HCT116 (cell line): ENCODE data around the gene ZDHHC21. TPM values are rescaled to one million over a fixed set of nuclear protein-coding genes. Genes with fewer than 3 reads are reported as not detected.

ENCODE experiments used
- ATAC-seq: fragments of 200-7000 bp; cut with Tn5 transposase; 2 replicates; pipeline ENCODE4 v1.9.1; 2020; ENCODE audit warnings: mild to moderate bottlenecking, moderate library complexity
- BruUV-seq: library from RNA; stranded (reverse); fragments of 400-500 nt; replicated peaks from 2 replicates; lab custom pipeline; 2021; lab: Mats Ljungman, UMichigan
- CTCF ChIA-PET: fragments of 300-600 bp; sonication (Branson Sonifier 250); formaldehyde crosslinking; loops from one replicate; lab custom pipeline; 2021; ENCODE audit warnings: antibody characterized with exemption; lab: Charles Lee
- POLR2A ChIA-PET: fragments of 300-600, 350-600 bp; sonication (Branson Sonifier 250); formaldehyde crosslinking; loops from one replicate; lab custom pipeline; 2021; ENCODE audit warnings: antibody characterized with exemption; lab: Charles Lee
- RAD21 ChIA-PET, 2 experiments: fragments of 300-600 bp; sonication (Branson Sonifier 250); formaldehyde crosslinking; loops; one replicate each; lab custom pipeline; 2023; ENCODE audit warnings: low total read pairs in 2 of 2; ENCODE audit not compliant: uncharacterized antibody in 2 of 2, unreplicated experiment in 2 of 2, low non-redundant PET in 1 of 2; lab: Charles Lee
- DNase-seq: peaks from one replicate; pipeline ENCODE4 v3.0.0-alpha.2; 2010; ENCODE audit warnings: low read depth, low spot score
- H2AFZ ChIP-seq: fragments of 200-600 bp; shearing (Covaris generic), sonication (generic); 2 replicates; pipeline ENCODE4 v1.6.1; 2017; ENCODE audit warnings: low read depth, mixed run types, mixed read lengths, antibody characterized with exemption, low read length; ENCODE audit not compliant: poor library complexity, severe bottlenecking
- H3K27ac ChIP-seq: 2 replicates; pipeline ENCODE4 v1.5.1; 2012; ENCODE audit warnings: low read depth, low read length
- H3K27me3 ChIP-seq: fragments of 200-600 bp; sonication (generic); 2 replicates; pipeline ENCODE4 v1.6.1; 2016; ENCODE audit warnings: mixed run types, low read length, mixed read lengths; ENCODE audit not compliant: insufficient read depth
- H3K36me3 ChIP-seq, 2 experiments: fragments of 200-500 bp in 1 of 2; fragments of 200-600 bp in 1 of 2; sonication (Bioruptor generic) in 1 of 2; sonication (generic) in 1 of 2; 2 replicates each; pipeline versions ENCODE4 v1.5.1 to v1.6.1; 2014 to 2016; ENCODE audit warnings: low read length in 2 of 2, inconsistent platforms in 1 of 2, mixed read lengths in 1 of 2, mixed run types in 1 of 2; ENCODE audit not compliant: insufficient read depth in 2 of 2, control insufficient read depth in 1 of 2
- H3K4me1 ChIP-seq, 2 experiments: fragments of 200-600 bp in 1 of 2; sonication (generic) in 1 of 2; 2 replicates each; pipeline versions ENCODE4 v1.5.1 to v1.6.1; 2012 to 2017; ENCODE audit warnings: low read length in 2 of 2, inconsistent platforms in 1 of 2, mild to moderate bottlenecking in 1 of 2, mixed read lengths in 1 of 2, mixed run types in 1 of 2, moderate library complexity in 1 of 2; ENCODE audit not compliant: insufficient read depth in 2 of 2, control insufficient read depth in 1 of 2
- H3K4me2 ChIP-seq: fragments of 200-600 bp; sonication (generic); 2 replicates; pipeline ENCODE4 v1.6.1; 2017; ENCODE audit warnings: mixed run types, low read length, mixed read lengths
- H3K4me3 ChIP-seq, 2 experiments: fragments of 200-600 bp in 1 of 2; sonication (generic) in 1 of 2; replicated peaks in 1 of 2; 2 replicates each; pipeline ENCODE4 v1.5.1; 2011 to 2016; ENCODE audit warnings: low read length in 2 of 2, control low read depth in 1 of 2, low read depth in 1 of 2, mild to moderate bottlenecking in 1 of 2, mixed read lengths in 1 of 2, mixed run types in 1 of 2
- H3K79me2 ChIP-seq: fragments of 200-600 bp; sonication (generic); 2 replicates; pipeline ENCODE4 v1.6.1; 2017; ENCODE audit warnings: mild to moderate bottlenecking, mixed run types, low read length, moderate library complexity, mixed read lengths; ENCODE audit not compliant: insufficient read depth
- H3K9ac ChIP-seq: fragments of 200-600 bp; sonication (generic); 2 replicates; pipeline ENCODE4 v1.6.1; 2016; ENCODE audit warnings: low read length, mixed read lengths
- H3K9me2 ChIP-seq: fragments of 200-600 bp; sonication (generic), shearing (Covaris generic); 2 replicates; pipeline ENCODE4 v1.6.1; 2017; ENCODE audit warnings: mixed run types, mild to moderate bottlenecking, moderate library complexity; ENCODE audit not compliant: insufficient read depth
- H3K9me3 ChIP-seq, 2 experiments: fragments of 200-500 bp in 1 of 2; fragments of 200-600 bp in 1 of 2; sonication (Bioruptor generic) in 1 of 2; sonication (generic) in 1 of 2; 2 replicates each; pipeline ENCODE4 v1.6.1; 2014 to 2017; ENCODE audit warnings: low read length in 2 of 2, mixed read lengths in 2 of 2, inconsistent platforms in 1 of 2, low read depth in 1 of 2, mild to moderate bottlenecking in 1 of 2, mixed run types in 1 of 2, moderate library complexity in 1 of 2; ENCODE audit not compliant: control insufficient read depth in 1 of 2, insufficient read depth in 1 of 2
- H4K20me1 ChIP-seq: fragments of 200-600 bp; sonication (generic), shearing (Covaris generic); 2 replicates; pipeline ENCODE4 v1.6.1; 2017; ENCODE audit warnings: mixed run types, mild to moderate bottlenecking, moderate library complexity; ENCODE audit not compliant: insufficient read depth
- CEBPB ChIP-seq: IDR thresholded peaks from 2 replicates; pipeline ENCODE4 v1.6.1; 2012; ENCODE audit warnings: low read depth
- EGR1 ChIP-seq: IDR thresholded peaks from 2 replicates; pipeline ENCODE4 v1.6.1; 2012; ENCODE audit warnings: low read depth
- ELF1 ChIP-seq: IDR thresholded peaks from 2 replicates; pipeline ENCODE4 v1.6.1; 2012; ENCODE audit warnings: low read depth, borderline replicate concordance
- EZH2 ChIP-seq: fragments of 200-600 bp; sonication (generic); IDR thresholded peaks from 2 replicates; pipeline ENCODE4 v1.6.1; 2017; ENCODE audit warnings: antibody characterized with exemption, mixed run types
- FOSL1 ChIP-seq: IDR thresholded peaks from 2 replicates; pipeline ENCODE4 v1.6.1; 2012; ENCODE audit warnings: low read depth
- JUND ChIP-seq: IDR thresholded peaks from 2 replicates; pipeline ENCODE4 v1.6.1; 2012
- MAX ChIP-seq: IDR thresholded peaks from 2 replicates; pipeline ENCODE4 v1.6.1; 2012
- POLR2AphosphoS5 ChIP-seq: IDR thresholded peaks from 2 replicates; pipeline ENCODE4 v1.6.1; 2011; ENCODE audit warnings: mild to moderate bottlenecking, low read depth, low read length, moderate library complexity
- RAD21 ChIP-seq: IDR thresholded peaks from 2 replicates; pipeline ENCODE4 v1.6.1; 2012; ENCODE audit warnings: low read depth, mild to moderate bottlenecking
- SIN3A ChIP-seq: IDR thresholded peaks from 2 replicates; pipeline ENCODE4 v1.6.1; 2012; ENCODE audit warnings: low read depth
- SP1 ChIP-seq: IDR thresholded peaks from 2 replicates; pipeline ENCODE4 v1.6.1; 2012; ENCODE audit warnings: low read depth
- SRF ChIP-seq: IDR thresholded peaks from 2 replicates; pipeline ENCODE4 v1.6.1; 2012; ENCODE audit warnings: low read depth
- TCF7L2 ChIP-seq: IDR thresholded peaks from 2 replicates; pipeline ENCODE4 v1.7.0; 2011; ENCODE audit warnings: borderline replicate concordance, inconsistent platforms; ENCODE audit not compliant: insufficient read depth, insufficient read length; ENCODE audit errors: extremely low read depth
- YY1 ChIP-seq: IDR thresholded peaks from 2 replicates; pipeline ENCODE4 v1.6.1; 2011; ENCODE audit warnings: low read length, low read depth, moderate library complexity, mild to moderate bottlenecking; ENCODE audit not compliant: insufficient replicate concordance; ENCODE audit errors: extremely low read depth
- ZNF274 ChIP-seq: fragments of 200-500 bp; sonication (Bioruptor generic); IDR thresholded peaks from 2 replicates; pipeline ENCODE4 v1.6.1; 2014; ENCODE audit warnings: mild to moderate bottlenecking, low read depth, low read length, inconsistent platforms
- intact Hi-C: fragments of 100-400 bp; cut with micrococcal nuclease; formaldehyde crosslinking; loops from 2 replicates; pipeline ENCODE4 v1.10.0; 2022
- total RNA-seq: library from RNA; stranded (reverse); gene quantifications from one replicate; pipeline ENCODE4 v1.2.1, GENCODE V29; 2021; ENCODE audit not compliant: unreplicated experiment
- TF ChIP-seq, protein P1 (sequence below), 3 experiments: fragments of 200-600 bp in 1 of 3; sonication (generic) in 1 of 3; IDR thresholded peaks in 2 of 3; conservative IDR thresholded peaks in 1 of 3; 2 replicates each; pipeline ENCODE4 v1.5.1; 2012 to 2017; ENCODE audit warnings: low read depth in 2 of 3, low read length in 2 of 3, antibody characterized with exemption in 1 of 3, borderline replicate concordance in 1 of 3, control low read depth in 1 of 3, mild to moderate bottlenecking in 1 of 3, mixed read lengths in 1 of 3, mixed run types in 1 of 3, moderate library complexity in 1 of 3; ENCODE audit not compliant: insufficient read depth in 1 of 3
- TF ChIP-seq, protein P2 (sequence below): IDR thresholded peaks from 2 replicates; pipeline ENCODE4 v1.6.1; 2011; ENCODE audit warnings: mild to moderate bottlenecking, low read length, moderate library complexity; ENCODE audit not compliant: insufficient replicate concordance; ENCODE audit errors: extremely low read depth
- TF ChIP-seq, protein P3 (sequence below): IDR thresholded peaks from 2 replicates; pipeline ENCODE4 v1.6.1; 2012

Gene ZDHHC21
- total RNA-seq, 1 experiment from 2014 or later: 5.9 TPM

GRCh38 chr9:14674630-14675029 lies 18.6 kb downstream of the ZDHHC21 start:
- intact Hi-C loops: no loop called here

GRCh38 chr9:14671377-14671776 lies 21.9 kb downstream of the ZDHHC21 start:
- Histone ChIP-seq H3K27ac (no peak overlapping the region), H4K20me1 (no peaks in the 10 kb centered on the region), H2AFZ (no peak overlapping the region), H3K9me3 (no peaks in the 10 kb centered on the region), H3K4me1 (no peaks in the 10 kb centered on the region), H3K27me3 (no peaks in the 10 kb centered on the region), H3K9ac (no peak overlapping the region), H3K9me2 (no peaks in the 10 kb centered on the region), H3K79me2 (no peaks in the 10 kb centered on the region), H3K4me3 (no peak overlapping the region), H3K36me3 (no peaks in the 10 kb centered on the region), H3K4me2 (no peak overlapping the region)
- intact Hi-C loops: no loop called here
- TF ChIP-seq TCF7L2 (no peak), SP1 (no peak), FOSL1 (no peak), EZH2 (no peak), YY1 (no peak), RAD21 (no peak), JUND (no peak), EGR1 (no peak), MAX (no peak), SRF (no peak), POLR2AphosphoS5 (no peak), CEBPB (no peak), ELF1 (no peak), SIN3A (no peak)
- TF ChIP-seq, protein P1, sequence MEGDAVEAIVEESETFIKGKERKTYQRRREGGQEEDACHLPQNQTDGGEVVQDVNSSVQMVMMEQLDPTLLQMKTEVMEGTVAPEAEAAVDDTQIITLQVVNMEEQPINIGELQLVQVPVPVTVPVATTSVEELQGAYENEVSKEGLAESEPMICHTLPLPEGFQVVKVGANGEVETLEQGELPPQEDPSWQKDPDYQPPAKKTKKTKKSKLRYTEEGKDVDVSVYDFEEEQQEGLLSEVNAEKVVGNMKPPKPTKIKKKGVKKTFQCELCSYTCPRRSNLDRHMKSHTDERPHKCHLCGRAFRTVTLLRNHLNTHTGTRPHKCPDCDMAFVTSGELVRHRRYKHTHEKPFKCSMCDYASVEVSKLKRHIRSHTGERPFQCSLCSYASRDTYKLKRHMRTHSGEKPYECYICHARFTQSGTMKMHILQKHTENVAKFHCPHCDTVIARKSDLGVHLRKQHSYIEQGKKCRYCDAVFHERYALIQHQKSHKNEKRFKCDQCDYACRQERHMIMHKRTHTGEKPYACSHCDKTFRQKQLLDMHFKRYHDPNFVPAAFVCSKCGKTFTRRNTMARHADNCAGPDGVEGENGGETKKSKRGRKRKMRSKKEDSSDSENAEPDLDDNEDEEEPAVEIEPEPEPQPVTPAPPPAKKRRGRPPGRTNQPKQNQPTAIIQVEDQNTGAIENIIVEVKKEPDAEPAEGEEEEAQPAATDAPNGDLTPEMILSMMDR (IDR thresholded peaks at IDR 0.05 in 2 of 3, conservative IDR thresholded peaks at IDR 0.05 in 1 of 3; ENCODE audit: borderline replicate concordance in 1 of 3, insufficient read depth in 1 of 3, low read depth in 2 of 3, low read length in 2 of 3): no peak
- TF ChIP-seq, protein P2, sequence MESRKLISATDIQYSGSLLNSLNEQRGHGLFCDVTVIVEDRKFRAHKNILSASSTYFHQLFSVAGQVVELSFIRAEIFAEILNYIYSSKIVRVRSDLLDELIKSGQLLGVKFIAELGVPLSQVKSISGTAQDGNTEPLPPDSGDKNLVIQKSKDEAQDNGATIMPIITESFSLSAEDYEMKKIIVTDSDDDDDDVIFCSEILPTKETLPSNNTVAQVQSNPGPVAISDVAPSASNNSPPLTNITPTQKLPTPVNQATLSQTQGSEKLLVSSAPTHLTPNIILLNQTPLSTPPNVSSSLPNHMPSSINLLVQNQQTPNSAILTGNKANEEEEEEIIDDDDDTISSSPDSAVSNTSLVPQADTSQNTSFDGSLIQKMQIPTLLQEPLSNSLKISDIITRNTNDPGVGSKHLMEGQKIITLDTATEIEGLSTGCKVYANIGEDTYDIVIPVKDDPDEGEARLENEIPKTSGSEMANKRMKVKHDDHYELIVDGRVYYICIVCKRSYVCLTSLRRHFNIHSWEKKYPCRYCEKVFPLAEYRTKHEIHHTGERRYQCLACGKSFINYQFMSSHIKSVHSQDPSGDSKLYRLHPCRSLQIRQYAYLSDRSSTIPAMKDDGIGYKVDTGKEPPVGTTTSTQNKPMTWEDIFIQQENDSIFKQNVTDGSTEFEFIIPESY: no peak
- TF ChIP-seq, protein P3, sequence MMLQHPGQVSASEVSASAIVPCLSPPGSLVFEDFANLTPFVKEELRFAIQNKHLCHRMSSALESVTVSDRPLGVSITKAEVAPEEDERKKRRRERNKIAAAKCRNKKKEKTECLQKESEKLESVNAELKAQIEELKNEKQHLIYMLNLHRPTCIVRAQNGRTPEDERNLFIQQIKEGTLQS: no peak
- ChIA-PET RAD21 (no interaction called here), CTCF (interaction anchor here (1.2 kb wide), 1 partner anchor 10 kb away, joined by 7 read pairs; no protein-coding TSS in a partner anchor), POLR2A (no interaction called here)
- ATAC-seq (no peak), DNase-seq (no peak)
- BruUV-seq: no TSS peak

More at GRCh38 chr9:14674630-14675029, 18.6 kb downstream of the ZDHHC21 start:
- no peaks in the 10 kb centered on the region for H3K9me2 ChIP-seq
- TF ChIP-seq ZNF274 (no peak), ELF1 (no peak), RAD21 (no peak), EGR1 (no peak)
- H3K27me3 ChIP-seq: no peaks in the 10 kb centered on the region
- DNase-seq (no peak), ATAC-seq (no peak)
- no peak overlapping the region for H3K4me3 ChIP-seq
- no peaks in the 10 kb centered on the region for H3K36me3 ChIP-seq
- no peaks in the 10 kb centered on the region for H3K9me3 ChIP-seq
- no peak overlapping the region for H2AFZ ChIP-seq
- H3K27ac ChIP-seq: no peak overlapping the region
- H3K9ac ChIP-seq: no peak overlapping the region
- no peak overlapping the region for H3K4me2 ChIP-seq
- BruUV-seq: no TSS peak
- CTCF ChIA-PET: interaction anchor here (1.5 kb wide), 1 partner anchor 13 kb away, joined by 6 read pairs; no protein-coding TSS in a partner anchor
- H3K4me1 ChIP-seq: no peaks in the 10 kb centered on the region
- H4K20me1 ChIP-seq: no peaks in the 10 kb centered on the region
- RAD21 ChIA-PET: no interaction called here
- no peaks in the 10 kb centered on the region for H3K79me2 ChIP-seq
- POLR2A ChIA-PET: no interaction called here
